GM20431 (cell line): ENCODE data around the gene GLTP.

Experiments used
- in situ Hi-C: fragments of 300-500 bp; cut with MseI, MboI; formaldehyde crosslinking; loops from one replicate; pipeline ENCODE4 v1.15.0; 2020; ENCODE audit warnings: low sequenced_read_pairs; ENCODE audit not compliant: unreplicated experiment

GLTP gene

DNA sequence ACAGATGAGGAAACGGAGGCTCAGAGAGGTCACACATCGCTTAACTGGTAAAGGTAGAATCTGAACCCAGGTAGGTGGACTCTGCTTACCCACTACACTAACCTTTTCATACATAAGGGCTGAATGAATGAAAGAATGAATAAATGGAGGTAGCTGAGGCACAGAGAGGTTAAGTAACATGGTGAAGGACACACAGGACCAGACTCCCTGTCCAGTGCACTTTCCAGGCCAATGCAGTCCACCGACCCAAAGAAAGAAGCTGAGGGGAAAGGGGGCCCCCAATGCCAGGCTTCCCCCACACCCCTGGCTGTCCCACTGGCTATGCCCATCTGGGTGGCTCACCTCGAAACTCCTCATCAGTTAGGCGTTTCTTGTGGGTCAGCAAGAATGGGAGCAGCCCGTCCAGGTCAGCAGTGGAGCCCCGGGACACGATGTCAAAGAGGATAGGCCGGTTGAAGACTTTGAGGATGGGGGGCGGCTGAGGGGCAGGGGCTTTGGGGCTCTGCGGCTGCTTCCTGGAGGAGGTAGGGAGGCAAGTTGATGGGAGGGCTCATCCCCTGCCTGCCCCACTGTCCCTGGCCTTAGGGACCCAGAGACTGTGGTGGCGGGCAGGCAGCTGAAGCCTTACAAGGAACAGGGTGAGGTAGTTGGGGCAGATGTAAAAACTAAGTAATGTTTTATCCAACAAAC lies 72.2 kb downstream of the GLTP start:
- in situ Hi-C loops: no loop called here

DNA sequence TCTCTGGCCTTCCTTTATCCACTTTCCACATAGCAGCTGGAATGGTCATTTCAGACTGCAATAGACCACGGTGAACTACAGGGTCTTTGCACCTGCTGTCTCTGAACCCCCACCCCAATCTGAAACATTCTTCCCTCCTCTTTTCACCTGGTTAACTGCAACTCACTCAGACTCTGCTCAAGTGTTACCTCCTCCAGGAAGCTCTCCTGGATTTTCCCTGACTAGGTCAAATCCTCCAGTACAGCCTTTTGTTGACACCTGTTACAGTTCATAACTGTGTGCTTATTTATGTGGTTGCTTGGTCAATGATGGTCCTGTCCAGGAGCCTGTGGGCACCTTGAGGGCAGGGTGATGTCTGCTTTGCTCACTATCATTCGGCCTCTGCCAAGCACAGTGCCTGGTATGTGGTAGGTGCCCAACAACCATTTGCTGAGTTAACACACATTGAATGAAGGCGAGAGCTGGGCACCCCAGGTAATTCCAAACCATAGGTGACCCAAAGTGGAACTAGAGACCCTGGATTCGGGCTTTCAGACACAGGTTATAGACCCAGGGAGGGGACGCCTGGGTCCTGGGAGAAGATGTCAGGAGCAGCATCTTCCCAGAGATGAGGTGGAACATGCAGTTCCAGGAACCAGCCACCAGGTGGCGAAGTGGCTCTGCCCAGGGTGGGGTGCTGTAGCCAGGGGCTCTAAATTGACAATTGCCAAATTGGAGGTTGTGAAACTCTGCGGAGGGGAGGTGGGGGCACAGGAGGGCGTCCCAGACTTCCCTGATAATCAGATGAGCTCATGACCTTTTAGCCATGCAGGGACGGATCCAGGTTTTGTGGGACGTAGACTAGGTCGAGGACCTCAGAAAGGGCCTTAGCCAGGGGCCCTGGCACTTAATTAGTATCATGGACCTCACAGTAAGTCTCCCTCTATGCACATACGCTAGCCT lies 75.2 kb downstream of the GLTP start:
- in situ Hi-C loops: no loop called here

DNA sequence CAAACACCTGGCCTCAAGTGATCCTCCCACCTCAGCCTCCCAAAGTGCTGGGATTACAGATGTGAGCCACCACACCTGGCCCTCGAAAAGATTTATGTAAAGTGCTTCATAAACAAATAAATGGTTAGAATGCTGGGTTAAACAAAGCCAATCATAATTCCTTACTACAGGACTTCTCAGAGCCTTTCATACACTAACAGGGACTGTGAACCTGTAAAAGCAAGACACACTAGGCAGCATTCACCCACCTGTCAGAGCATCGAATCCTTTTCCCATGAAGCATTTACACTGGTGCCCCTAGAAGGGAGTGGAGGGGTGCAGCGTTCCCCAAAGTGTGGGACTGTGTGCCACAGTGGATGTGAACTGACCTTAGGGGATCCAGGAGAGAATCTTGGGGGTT lies 76.7 kb downstream of the GLTP start:
- in situ Hi-C loops: no loop called here

DNA sequence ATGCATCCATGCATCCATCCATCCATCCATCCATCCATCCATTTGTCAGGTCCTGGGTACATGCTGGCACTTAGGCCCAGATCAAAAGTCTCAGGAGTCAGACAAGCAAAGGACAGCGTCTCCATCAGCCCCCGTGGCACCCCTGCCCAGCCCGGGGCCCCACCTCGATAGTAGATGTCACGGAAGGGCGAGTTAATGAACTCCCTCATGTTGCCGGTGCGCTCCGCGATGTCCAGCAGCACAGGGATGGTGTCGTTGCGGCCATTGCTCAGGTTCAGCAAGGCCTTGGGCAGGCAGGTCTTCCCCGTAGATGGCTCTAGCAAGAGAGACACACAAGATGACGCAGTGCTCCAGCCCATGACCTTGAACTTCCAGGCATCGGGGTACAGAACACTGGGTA lies 77.5 kb downstream of the GLTP start:
- in situ Hi-C loops: no loop called here
